HepG2 (cell line): Measurements from ENCODE around the gene C16orf54. TPM values are rescaled to one million over a fixed set of nuclear protein-coding genes. Genes with fewer than 3 reads are reported as not detected.

Experiments
- BRD4 ChIP-seq: sonication (generic); formaldehyde crosslinking; IDR thresholded peaks from 2 replicates; pipeline ENCODE4 v1.4.0; 2020; ENCODE audit warnings: missing genetic modification reagents
- CCAR2 ChIP-seq: fragments of 200-400 bp; formaldehyde crosslinking; optimal IDR thresholded peaks from 2 replicates; pipeline ENCODE3; 2018; ENCODE audit warnings: low read depth, mild to moderate bottlenecking, low read length, moderate library complexity
- IKZF1 ChIP-seq: fragments of 450-650 bp; IDR thresholded peaks from 2 replicates; pipeline ENCODE4 v1.7.1; 2016
- JDP2 ChIP-seq: sonication (generic); formaldehyde crosslinking; IDR thresholded peaks from 2 replicates; pipeline ENCODE4 v1.8.1; 2022; ENCODE audit warnings: missing genetic modification reagents, borderline replicate concordance
- MED8 ChIP-seq: sonication (generic); formaldehyde crosslinking; IDR thresholded peaks from 2 replicates; pipeline ENCODE4 v1.8.1; 2023; ENCODE audit warnings: mild to moderate bottlenecking, missing genetic modification reagents; ENCODE audit not compliant: insufficient replicate concordance
- MEF2D ChIP-seq: sonication (generic); formaldehyde crosslinking; IDR thresholded peaks from 2 replicates; pipeline ENCODE4 v1.5.1; 2020; ENCODE audit warnings: mild to moderate bottlenecking, missing genetic modification reagents
- MTF1 ChIP-seq: sonication (generic); formaldehyde crosslinking; IDR thresholded peaks from 2 replicates; pipeline ENCODE4 v1.5.0; 2020; ENCODE audit warnings: missing genetic modification reagents
- NFE2L1 ChIP-seq: sonication (generic); formaldehyde crosslinking; IDR thresholded peaks from 2 replicates; pipeline ENCODE4 v1.4.0; 2020; ENCODE audit warnings: missing genetic modification reagents, mild to moderate bottlenecking, borderline replicate concordance
- PAF1 ChIP-seq: IDR thresholded peaks from 2 replicates; pipeline ENCODE4 v1.6.1; 2016; ENCODE audit warnings: missing genetic modification reagents, missing compliant biosample characterization
- POGZ ChIP-seq: sonication (generic); formaldehyde crosslinking; IDR thresholded peaks from 2 replicates; pipeline ENCODE4 v1.4.0; 2020; ENCODE audit warnings: mild to moderate bottlenecking, missing genetic modification reagents
- ZNF780A ChIP-seq: sonication (generic); formaldehyde crosslinking; IDR thresholded peaks from 2 replicates; pipeline ENCODE4 v1.8.0; 2022; ENCODE audit warnings: mild to moderate bottlenecking, missing genetic modification reagents, moderate library complexity
- polyA plus RNA-seq, 8 experiments: library from polyadenylated mRNA; depleted of rRNA in 3 of 8; stranded (reverse) in 7 of 8; unstranded in 1 of 8; fragments of >200 nt; fragmentation: Illumina TruSeq in 4 of 8; extraction: Trizol in 4 of 8; gene quantifications; 2 replicates each; pipeline versions ENCODE4 v1.2.1 to v1.2.3, GENCODE V29; 2011 to 2016; ENCODE audit warnings: low read depth in 4 of 8, missing spikeins in 1 of 8, mixed read lengths in 1 of 8; ENCODE audit not compliant: insufficient read depth in 1 of 8
- total RNA-seq, 5 experiments: library from RNA; depleted of rRNA; stranded (reverse); fragments of >200 nt; fragmentation: Illumina TruSeq; extraction: Trizol; gene quantifications; 2 replicates each; pipeline ENCODE4 v1.2.3, GENCODE V29; 2016; ENCODE audit warnings: low read depth in 1 of 5
- TF ChIP-seq, protein P1 (sequence below): sonication (generic); formaldehyde crosslinking; IDR thresholded peaks from 2 replicates; pipeline ENCODE4 v1.4.0; 2020; ENCODE audit warnings: missing genetic modification reagents, mild to moderate bottlenecking, borderline replicate concordance
- TF ChIP-seq, protein P2 (sequence below): sonication (generic); IDR thresholded peaks from 2 replicates; pipeline ENCODE4 v1.6.1; 2016; ENCODE audit warnings: low read depth, borderline replicate concordance
- TF ChIP-seq, protein P3 (sequence below): sonication (generic); formaldehyde crosslinking; IDR thresholded peaks from 2 replicates; pipeline ENCODE4 v1.8.0; 2023; ENCODE audit warnings: mild to moderate bottlenecking, missing genetic modification reagents
- TF ChIP-seq, protein P4 (sequence below): sonication (generic); formaldehyde crosslinking; IDR thresholded peaks from one replicate; pipeline ENCODE4 v1.5.1; 2020; ENCODE audit warnings: mild to moderate bottlenecking, missing genetic modification reagents; ENCODE audit errors: not compliant biosample characterization

The C16orf54 gene
- total and polyA plus RNA-seq, 2 of the 13 experiments (the other 11 are each of a cell fraction or from before 2014, with no cell fraction given): not detected

DNA sequence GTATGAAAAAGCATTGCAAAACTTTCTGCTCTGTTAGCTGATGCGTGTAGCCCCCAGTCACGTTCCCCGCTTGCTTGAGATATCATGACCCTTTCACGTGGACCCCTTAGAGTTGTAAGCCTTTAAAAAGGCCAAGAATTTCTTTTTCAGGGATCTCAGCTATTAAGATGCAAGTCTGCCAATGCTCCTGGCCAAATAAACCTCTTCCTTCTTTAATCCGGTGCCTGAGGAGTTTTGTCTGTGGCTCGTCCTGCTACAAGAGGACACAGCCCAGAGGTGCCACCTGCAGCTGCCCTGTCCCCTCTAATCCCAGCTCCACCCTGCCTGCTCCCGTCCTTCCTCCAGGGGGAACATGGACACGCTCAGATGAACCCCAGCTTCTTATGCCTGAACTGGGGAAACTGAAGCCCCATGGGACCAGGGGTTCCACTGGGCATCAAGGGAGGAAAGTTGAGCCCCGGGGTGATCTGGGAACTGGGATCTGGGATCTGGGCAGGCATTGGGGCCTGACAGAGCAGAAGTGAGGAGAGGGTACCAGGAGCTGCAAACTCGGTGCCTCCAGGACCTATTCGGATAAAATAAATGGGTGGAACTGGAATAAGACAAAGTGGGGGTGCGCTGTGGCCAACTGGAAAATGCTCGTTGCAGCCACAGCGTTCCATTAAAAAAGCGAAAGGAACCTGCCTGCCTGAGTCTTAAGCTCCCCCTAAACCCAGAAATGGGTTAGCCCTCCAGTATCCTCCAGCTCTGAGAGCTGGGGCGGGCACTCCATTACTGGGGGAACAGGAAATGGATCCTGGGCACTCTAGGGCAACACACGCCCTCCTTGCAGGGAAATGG lies 47.1 kb downstream of the C16orf54 start (continued):
- no peak for TF ChIP-seq CCAR2
- no peak for TF ChIP-seq ZNF780A
- no peak for TF ChIP-seq MTF1
- TF ChIP-seq, protein P1, sequence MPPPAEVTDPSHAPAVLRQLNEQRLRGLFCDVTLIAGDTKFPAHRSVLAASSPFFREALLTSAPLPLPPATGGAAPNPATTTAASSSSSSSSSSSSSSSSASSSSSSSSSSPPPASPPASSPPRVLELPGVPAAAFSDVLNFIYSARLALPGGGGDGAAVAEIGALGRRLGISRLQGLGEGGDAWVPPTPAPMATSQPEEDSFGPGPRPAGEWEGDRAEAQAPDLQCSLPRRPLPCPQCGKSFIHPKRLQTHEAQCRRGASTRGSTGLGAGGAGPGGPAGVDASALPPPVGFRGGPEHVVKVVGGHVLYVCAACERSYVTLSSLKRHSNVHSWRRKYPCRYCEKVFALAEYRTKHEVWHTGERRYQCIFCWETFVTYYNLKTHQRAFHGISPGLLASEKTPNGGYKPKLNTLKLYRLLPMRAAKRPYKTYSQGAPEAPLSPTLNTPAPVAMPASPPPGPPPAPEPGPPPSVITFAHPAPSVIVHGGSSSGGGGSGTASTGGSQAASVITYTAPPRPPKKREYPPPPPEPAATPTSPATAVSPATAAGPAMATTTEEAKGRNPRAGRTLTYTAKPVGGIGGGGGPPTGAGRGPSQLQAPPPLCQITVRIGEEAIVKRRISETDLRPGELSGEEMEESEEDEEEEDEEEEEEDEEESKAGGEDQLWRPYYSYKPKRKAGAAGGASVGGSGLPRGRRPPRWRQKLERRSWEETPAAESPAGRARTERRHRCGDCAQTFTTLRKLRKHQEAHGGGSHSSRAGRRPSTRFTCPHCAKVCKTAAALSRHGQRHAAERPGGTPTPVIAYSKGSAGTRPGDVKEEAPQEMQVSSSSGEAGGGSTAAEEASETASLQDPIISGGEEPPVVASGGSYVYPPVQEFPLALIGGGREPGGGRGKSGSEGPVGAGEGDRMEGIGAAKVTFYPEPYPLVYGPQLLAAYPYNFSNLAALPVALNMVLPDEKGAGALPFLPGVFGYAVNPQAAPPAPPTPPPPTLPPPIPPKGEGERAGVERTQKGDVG: no peak
- TF ChIP-seq, protein P2, sequence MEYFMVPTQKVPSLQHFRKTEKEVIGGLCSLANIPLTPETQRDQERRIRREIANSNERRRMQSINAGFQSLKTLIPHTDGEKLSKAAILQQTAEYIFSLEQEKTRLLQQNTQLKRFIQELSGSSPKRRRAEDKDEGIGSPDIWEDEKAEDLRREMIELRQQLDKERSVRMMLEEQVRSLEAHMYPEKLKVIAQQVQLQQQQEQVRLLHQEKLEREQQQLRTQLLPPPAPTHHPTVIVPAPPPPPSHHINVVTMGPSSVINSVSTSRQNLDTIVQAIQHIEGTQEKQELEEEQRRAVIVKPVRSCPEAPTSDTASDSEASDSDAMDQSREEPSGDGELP: no peak
- 0 out of 2 replicates have a peak, but pooled peaks have one; percentile 23 for TF ChIP-seq MEF2D (CRISPR knock-in tag)
- no peak for TF ChIP-seq IKZF1
- peak; percentile 35; the same call in 1 of the 2 replicates for TF ChIP-seq PAF1 (CRISPR knock-in tag)
- peak; percentile 26 for TF ChIP-seq MED8 (CRISPR knock-in tag)
- TF ChIP-seq, protein P3, sequence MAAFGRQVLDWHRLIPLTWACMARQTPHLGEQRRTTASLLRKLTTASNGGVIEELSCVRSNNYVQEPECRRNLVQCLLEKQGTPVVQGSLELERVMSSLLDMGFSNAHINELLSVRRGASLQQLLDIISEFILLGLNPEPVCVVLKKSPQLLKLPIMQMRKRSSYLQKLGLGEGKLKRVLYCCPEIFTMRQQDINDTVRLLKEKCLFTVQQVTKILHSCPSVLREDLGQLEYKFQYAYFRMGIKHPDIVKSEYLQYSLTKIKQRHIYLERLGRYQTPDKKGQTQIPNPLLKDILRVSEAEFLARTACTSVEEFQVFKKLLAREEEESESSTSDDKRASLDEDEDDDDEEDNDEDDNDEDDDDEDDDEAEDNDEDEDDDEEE: no peak
- no peak for TF ChIP-seq BRD4 (CRISPR knock-in tag)
- no peak for TF ChIP-seq POGZ
- no peak for TF ChIP-seq JDP2
- no peak for TF ChIP-seq NFE2L1 (CRISPR knock-in tag)
- TF ChIP-seq, protein P4, sequence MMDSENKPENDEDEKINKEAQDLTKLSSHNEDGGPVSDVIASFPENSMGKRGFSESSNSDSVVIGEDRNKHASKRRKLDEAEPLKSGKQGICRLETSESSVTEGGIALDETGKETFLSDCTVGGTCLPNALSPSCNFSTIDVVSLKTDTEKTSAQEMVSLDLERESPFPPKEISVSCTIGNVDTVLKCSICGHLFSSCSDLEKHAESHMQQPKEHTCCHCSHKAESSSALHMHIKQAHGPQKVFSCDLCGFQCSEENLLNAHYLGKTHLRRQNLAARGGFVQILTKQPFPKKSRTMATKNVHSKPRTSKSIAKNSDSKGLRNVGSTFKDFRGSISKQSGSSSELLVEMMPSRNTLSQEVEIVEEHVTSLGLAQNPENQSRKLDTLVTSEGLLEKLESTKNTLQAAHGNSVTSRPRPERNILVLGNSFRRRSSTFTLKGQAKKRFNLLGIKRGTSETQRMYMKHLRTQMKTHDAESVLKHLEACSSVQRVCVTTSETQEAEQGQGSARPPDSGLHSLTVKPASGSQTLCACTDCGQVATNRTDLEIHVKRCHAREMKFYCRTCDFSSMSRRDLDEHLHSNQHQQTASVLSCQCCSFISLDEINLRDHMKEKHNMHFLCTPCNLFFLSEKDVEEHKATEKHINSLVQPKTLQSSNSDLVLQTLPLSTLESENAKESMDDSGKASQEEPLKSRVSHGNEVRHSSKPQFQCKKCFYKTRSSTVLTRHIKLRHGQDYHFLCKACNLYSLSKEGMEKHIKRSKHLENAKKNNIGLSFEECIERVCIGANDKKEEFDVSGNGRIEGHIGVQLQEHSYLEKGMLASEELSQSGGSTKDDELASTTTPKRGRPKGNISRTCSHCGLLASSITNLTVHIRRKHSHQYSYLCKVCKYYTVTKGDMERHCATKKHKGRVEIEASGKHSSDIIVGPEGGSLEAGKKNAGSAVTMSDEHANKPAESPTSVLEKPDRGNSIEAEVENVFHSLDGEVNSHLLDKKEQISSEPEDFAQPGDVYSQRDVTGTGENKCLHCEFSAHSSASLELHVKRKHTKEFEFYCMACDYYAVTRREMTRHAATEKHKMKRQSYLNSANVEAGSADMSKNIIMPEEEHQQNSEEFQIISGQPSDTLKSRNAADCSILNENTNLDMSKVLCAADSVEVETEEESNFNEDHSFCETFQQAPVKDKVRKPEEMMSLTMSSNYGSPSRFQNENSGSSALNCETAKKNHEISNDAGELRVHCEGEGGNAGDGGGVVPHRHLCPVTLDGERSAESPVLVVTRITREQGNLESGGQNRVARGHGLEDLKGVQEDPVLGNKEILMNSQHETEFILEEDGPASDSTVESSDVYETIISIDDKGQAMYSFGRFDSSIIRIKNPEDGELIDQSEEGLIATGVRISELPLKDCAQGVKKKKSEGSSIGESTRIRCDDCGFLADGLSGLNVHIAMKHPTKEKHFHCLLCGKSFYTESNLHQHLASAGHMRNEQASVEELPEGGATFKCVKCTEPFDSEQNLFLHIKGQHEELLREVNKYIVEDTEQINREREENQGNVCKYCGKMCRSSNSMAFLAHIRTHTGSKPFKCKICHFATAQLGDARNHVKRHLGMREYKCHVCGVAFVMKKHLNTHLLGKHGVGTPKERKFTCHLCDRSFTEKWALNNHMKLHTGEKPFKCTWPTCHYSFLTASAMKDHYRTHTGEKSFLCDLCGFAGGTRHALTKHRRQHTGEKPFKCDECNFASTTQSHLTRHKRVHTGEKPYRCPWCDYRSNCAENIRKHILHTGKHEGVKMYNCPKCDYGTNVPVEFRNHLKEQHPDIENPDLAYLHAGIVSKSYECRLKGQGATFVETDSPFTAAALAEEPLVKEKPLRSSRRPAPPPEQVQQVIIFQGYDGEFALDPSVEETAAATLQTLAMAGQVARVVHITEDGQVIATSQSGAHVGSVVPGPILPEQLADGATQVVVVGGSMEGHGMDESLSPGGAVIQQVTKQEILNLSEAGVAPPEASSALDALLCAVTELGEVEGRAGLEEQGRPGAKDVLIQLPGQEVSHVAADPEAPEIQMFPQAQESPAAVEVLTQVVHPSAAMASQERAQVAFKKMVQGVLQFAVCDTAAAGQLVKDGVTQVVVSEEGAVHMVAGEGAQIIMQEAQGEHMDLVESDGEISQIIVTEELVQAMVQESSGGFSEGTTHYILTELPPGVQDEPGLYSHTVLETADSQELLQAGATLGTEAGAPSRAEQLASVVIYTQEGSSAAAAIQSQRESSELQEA (CRISPR knock-in tag): peak; percentile 50
